Trophoblast cell (in vitro differentiated cells and primary cell): ENCODE results near the gene RFC3. TPM values are rescaled to one million over a fixed set of nuclear protein-coding genes. Genes with fewer than 3 reads are reported as not detected.

ENCODE experiments used
- DNase-seq, 2 donors: peaks; one replicate each; pipeline ENCODE4 v3.0.0-alpha.2; 2016
- H2AFZ ChIP-seq: 2 replicates; pipeline ENCODE4 v1.6.1; 2013; ENCODE audit warnings: low read length, moderate library complexity, mild to moderate bottlenecking; ENCODE audit not compliant: insufficient read depth, poor library complexity
- H2AK5ac ChIP-seq: 2 replicates; pipeline ENCODE4 v1.6.1; 2013; ENCODE audit warnings: mild to moderate bottlenecking, low read length
- H2BK120ac ChIP-seq: 2 replicates; pipeline ENCODE4 v1.6.1; 2013; ENCODE audit warnings: low read length, mild to moderate bottlenecking, moderate library complexity; ENCODE audit not compliant: insufficient read depth, poor library complexity
- H2BK12ac ChIP-seq: 2 replicates; pipeline ENCODE4 v1.6.1; 2013; ENCODE audit warnings: mild to moderate bottlenecking, low read length, moderate library complexity
- H2BK5ac ChIP-seq: 2 replicates; pipeline ENCODE4 v1.6.1; 2013; ENCODE audit warnings: low read length, low read depth, moderate library complexity, mild to moderate bottlenecking; ENCODE audit not compliant: poor library complexity
- H3K14ac ChIP-seq: 2 replicates; pipeline ENCODE4 v1.6.1; 2013; ENCODE audit warnings: mild to moderate bottlenecking, low read length
- H3K18ac ChIP-seq: 2 replicates; pipeline ENCODE4 v1.6.1; 2013; ENCODE audit warnings: mild to moderate bottlenecking, low read length
- H3K23ac ChIP-seq: 2 replicates; pipeline ENCODE4 v1.6.1; 2013; ENCODE audit warnings: low read length
- H3K27ac ChIP-seq: 2 replicates; pipeline ENCODE4 v1.5.1; 2013; ENCODE audit warnings: low read depth, mild to moderate bottlenecking, inconsistent platforms, low read length, moderate library complexity
- H3K27me3 ChIP-seq: 2 replicates; pipeline ENCODE4 v1.6.1; 2013; ENCODE audit warnings: inconsistent platforms, mild to moderate bottlenecking, low read length, moderate library complexity; ENCODE audit not compliant: insufficient read depth
- H3K36me3 ChIP-seq, 2 experiments: 1 replicate in 1 of 2; 2 replicates in 1 of 2; pipeline ENCODE4 v1.6.1; 2013; ENCODE audit warnings: low read length in 2 of 2, mild to moderate bottlenecking in 2 of 2, moderate library complexity in 1 of 2; ENCODE audit not compliant: insufficient read depth in 2 of 2, control insufficient read depth in 1 of 2
- H3K4ac ChIP-seq: 2 replicates; pipeline ENCODE4 v1.6.1; 2013; ENCODE audit warnings: low read depth, mild to moderate bottlenecking, low read length, moderate library complexity
- H3K4me1 ChIP-seq, 2 experiments: 1 replicate in 1 of 2; 2 replicates in 1 of 2; pipeline ENCODE4 v1.6.1; 2013; ENCODE audit warnings: low read length in 2 of 2, mild to moderate bottlenecking in 2 of 2, moderate library complexity in 1 of 2; ENCODE audit not compliant: insufficient read depth in 2 of 2, control insufficient read depth in 1 of 2
- H3K4me2 ChIP-seq: 2 replicates; pipeline ENCODE4 v1.6.1; 2013; ENCODE audit warnings: inconsistent platforms, mild to moderate bottlenecking, low read length, moderate library complexity
- H3K4me3 ChIP-seq: 2 replicates; pipeline ENCODE4 v1.5.1; 2013; ENCODE audit warnings: mild to moderate bottlenecking, low read depth, low read length, inconsistent platforms
- H3K79me1 ChIP-seq: one replicate; pipeline ENCODE4 v1.6.1; 2013; ENCODE audit warnings: low read length
- H3K79me2 ChIP-seq: 2 replicates; pipeline ENCODE4 v1.6.1; 2013; ENCODE audit warnings: low read length, mild to moderate bottlenecking; ENCODE audit not compliant: control insufficient read depth, insufficient read depth, poor library complexity
- H3K9ac ChIP-seq: 2 replicates; pipeline ENCODE4 v1.6.1; 2013; ENCODE audit warnings: mild to moderate bottlenecking, low read length
- H3K9me3 ChIP-seq: 2 replicates; pipeline ENCODE4 v1.6.1; 2013; ENCODE audit warnings: low read depth, mild to moderate bottlenecking, control low read depth, inconsistent platforms, low read length; ENCODE audit not compliant: insufficient read depth
- H4K12ac ChIP-seq: 2 replicates; pipeline ENCODE4 v1.6.1; 2013; ENCODE audit warnings: low read depth, mild to moderate bottlenecking, low read length, moderate library complexity
- H4K8ac ChIP-seq: 2 replicates; pipeline ENCODE4 v1.6.1; 2013; ENCODE audit warnings: low read depth, mild to moderate bottlenecking, low read length, moderate library complexity
- H4K91ac ChIP-seq: one replicate; pipeline ENCODE4 v1.6.1; 2013; ENCODE audit warnings: low read depth, mild to moderate bottlenecking, low read length, moderate library complexity
- WGBS: extraction: QIAGEN DNeasy Blood & Tissue Kit; methylation state at CpG from one replicate; pipeline ENCODE4 v1.1.7; 2013; ENCODE audit warnings: missing lambda C conversion rate; ENCODE audit not compliant: insufficient read length, insufficient coverage; ENCODE audit errors: extremely low coverage; 5-methylcytosine and 5-hydroxymethylcytosine counted together
- polyA plus RNA-seq: library from polyadenylated mRNA; stranded (reverse); fragments of 200-250 nt; gene quantifications from 2 replicates; pipeline ENCODE4 v1.2.3, GENCODE V29; 2013

RFC3 gene, protein sequence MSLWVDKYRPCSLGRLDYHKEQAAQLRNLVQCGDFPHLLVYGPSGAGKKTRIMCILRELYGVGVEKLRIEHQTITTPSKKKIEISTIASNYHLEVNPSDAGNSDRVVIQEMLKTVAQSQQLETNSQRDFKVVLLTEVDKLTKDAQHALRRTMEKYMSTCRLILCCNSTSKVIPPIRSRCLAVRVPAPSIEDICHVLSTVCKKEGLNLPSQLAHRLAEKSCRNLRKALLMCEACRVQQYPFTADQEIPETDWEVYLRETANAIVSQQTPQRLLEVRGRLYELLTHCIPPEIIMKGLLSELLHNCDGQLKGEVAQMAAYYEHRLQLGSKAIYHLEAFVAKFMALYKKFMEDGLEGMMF
- 18.5 and 18.8 TPM in 2 replicates for polyA plus RNA-seq

- H4K91ac ChIP-seq, result peak within 1 kb of the TSS; percentile 85
- peak within 1 kb of the TSS; percentile 86 for H3K4ac ChIP-seq
- H3K4me2 ChIP-seq, result peak within 1 kb of the TSS; percentile 88
- DNase-seq, result peak; percentile 94 to 99
- H3K9me3 ChIP-seq, result no peaks in the 10 kb centered on the region
- H3K79me2 ChIP-seq, result peaks cover 6% of the 10 kb centered on the region
- H3K23ac ChIP-seq, result no peak within 1 kb of the TSS
- H4K8ac ChIP-seq, result peak within 1 kb of the TSS; percentile 93
- H2BK120ac ChIP-seq, result peak within 1 kb of the TSS; percentile 79
- H3K14ac ChIP-seq, result peak within 1 kb of the TSS; percentile 92
- peaks cover 0 to 2% of the 10 kb centered on the region in 2 experiments for H3K4me1 ChIP-seq
- peak within 1 kb of the TSS; percentile 67 for H3K27ac ChIP-seq
- H3K79me1 ChIP-seq, result peaks cover 3% of the 10 kb centered on the region
- H3K27me3 ChIP-seq, result no peaks in the 10 kb centered on the region
- peak within 1 kb of the TSS; percentile 93 for H3K4me3 ChIP-seq
- H2BK12ac ChIP-seq, result no peak within 1 kb of the TSS
- no peak within 1 kb of the TSS for H2AK5ac ChIP-seq
- H3K9ac ChIP-seq, result peak within 1 kb of the TSS; percentile 93
- H2AFZ ChIP-seq, result peak within 1 kb of the TSS; percentile 94
- peak within 1 kb of the TSS; percentile 80 for H2BK5ac ChIP-seq
- peak within 1 kb of the TSS; percentile 92 for H3K18ac ChIP-seq
- H4K12ac ChIP-seq, result peak within 1 kb of the TSS; percentile 85
- H3K36me3 ChIP-seq, result peaks cover 0 to 2% of the 10 kb centered on the region in 2 experiments
- WGBS, result no CpG with 5 or more reads among the region's 50 CpGs
Measured at GRCh38 chr13:33817901-33818706, at the start of gene RFC3. RFC3 (plus strand) TSS chr13:33818149; CDS start chr13:33818179, 30 bp downstream.

DNA sequence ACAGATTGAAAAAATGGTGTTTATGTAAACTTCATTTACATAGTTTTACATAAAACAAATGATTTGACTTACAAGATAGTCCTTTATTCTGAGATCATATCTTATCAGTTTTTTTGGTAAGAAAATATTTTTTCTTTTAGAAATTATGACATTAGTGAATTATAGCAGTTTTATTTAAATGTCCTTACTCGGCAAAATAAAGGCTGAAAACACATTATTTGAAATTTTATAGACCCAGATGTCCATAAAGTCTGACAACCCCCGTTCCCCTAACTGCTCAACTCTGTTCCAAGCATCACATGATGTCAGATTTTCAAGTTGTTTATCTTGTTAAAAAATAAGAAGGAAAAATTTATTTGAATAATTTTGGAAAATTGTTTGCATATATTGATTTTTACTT lies 46.7 kb upstream of the RFC3 start:
- Histone ChIP-seq H2BK5ac (no peak overlapping the region), H3K18ac (no peak overlapping the region), H3K14ac (no peak overlapping the region), H3K4ac (no peak overlapping the region), H3K27me3 (no peaks in the 10 kb centered on the region), H3K36me3 (no peaks in the 10 kb centered on the region), H4K91ac (no peak overlapping the region), H2AK5ac (no peak overlapping the region), H3K27ac (no peak overlapping the region), H3K79me1 (no peaks in the 10 kb centered on the region), H3K4me1 (peaks cover 0 to 2% of the 10 kb centered on the region in 2 experiments), H3K23ac (no peak overlapping the region), H4K12ac (no peak overlapping the region), H2AFZ (no peak overlapping the region), H4K8ac (no peak overlapping the region), H3K79me2 (no peaks in the 10 kb centered on the region), H3K4me2 (no peak overlapping the region), H3K4me3 (no peak overlapping the region), H3K9ac (no peak overlapping the region), H2BK120ac (no peak overlapping the region), H2BK12ac (no peak overlapping the region), H3K9me3 (no peaks in the 10 kb centered on the region)
- DNase-seq, result no peak
- WGBS, result no CpG with 5 or more reads among the region's 2 CpGs

DNA sequence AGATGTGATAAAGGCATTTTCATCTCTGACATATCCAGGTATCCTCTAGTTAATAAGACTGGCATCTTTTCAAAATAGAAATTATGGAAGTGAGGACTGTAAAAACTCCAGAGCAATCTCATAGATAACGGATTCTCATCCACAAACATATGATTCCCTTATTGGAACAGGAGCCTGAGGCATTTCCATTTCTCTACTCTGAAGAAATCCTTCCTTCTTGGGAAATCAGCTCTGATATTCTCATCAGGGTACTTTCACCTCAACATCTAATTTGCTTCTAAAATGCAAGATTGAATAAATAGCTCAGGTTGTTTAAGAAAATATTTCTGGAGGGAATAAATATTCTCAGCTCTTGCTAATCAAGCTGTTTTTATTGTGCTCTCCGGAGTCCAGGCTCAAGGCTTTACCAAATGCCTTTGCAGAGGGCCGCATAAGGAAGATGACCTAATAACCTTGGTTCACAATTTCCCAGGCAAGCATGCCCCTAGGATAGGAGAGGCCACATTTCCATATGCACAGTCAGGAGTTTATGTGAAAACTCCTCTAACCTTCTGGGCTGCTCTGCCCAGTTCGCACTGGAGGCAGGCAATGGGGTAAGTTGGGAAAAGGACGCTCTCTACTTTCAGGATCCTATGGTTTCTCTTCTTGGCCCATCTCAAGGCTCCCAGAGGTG lies 44.0 kb upstream of the RFC3 start:
- Histone ChIP-seq H2AFZ (no peak overlapping the region), H4K8ac (no peak overlapping the region), H3K36me3 (no peaks in the 10 kb centered on the region), H3K79me2 (no peaks in the 10 kb centered on the region), H2BK12ac (no peak overlapping the region), H3K4me3 (no peak overlapping the region), H3K9ac (no peak overlapping the region), H3K27ac (no peak overlapping the region), H3K27me3 (no peaks in the 10 kb centered on the region), H3K4me2 (no peak overlapping the region), H2AK5ac (no peak overlapping the region), H2BK5ac (no peak overlapping the region), H3K23ac (no peak overlapping the region), H4K12ac (no peak overlapping the region), H3K14ac (no peak overlapping the region), H3K4ac (no peak overlapping the region), H3K4me1 (peaks cover 0 to 2% of the 10 kb centered on the region in 2 experiments), H3K9me3 (no peaks in the 10 kb centered on the region), H2BK120ac (no peak overlapping the region), H3K18ac (no peak overlapping the region), H4K91ac (no peak overlapping the region), H3K79me1 (no peaks in the 10 kb centered on the region)
- DNase-seq, result no peak
- no CpG with 5 or more reads among the region's 5 CpGs for WGBS

- Histone ChIP-seq H3K27me3 (no peaks in the 10 kb centered on the region), H3K79me1 (no peaks in the 10 kb centered on the region), H3K79me2 (no peaks in the 10 kb centered on the region), H4K12ac (no peak overlapping the region), H3K14ac (no peak overlapping the region), H3K9me3 (no peaks in the 10 kb centered on the region), H3K23ac (no peak overlapping the region), H2AK5ac (no peak overlapping the region), H3K9ac (no peak overlapping the region), H2BK12ac (no peak overlapping the region), H3K36me3 (no peaks in the 10 kb centered on the region), H3K4me1 (peaks cover 0 to 2% of the 10 kb centered on the region in 2 experiments), H2AFZ (no peak overlapping the region), H3K4me2 (no peak overlapping the region), H3K4me3 (no peak overlapping the region), H3K4ac (no peak overlapping the region), H3K18ac (no peak overlapping the region), H3K27ac (no peak overlapping the region), H2BK120ac (no peak overlapping the region), H4K8ac (no peak overlapping the region), H4K91ac (no peak overlapping the region), H2BK5ac (no peak overlapping the region)
- peak; percentile 17 to 53 for DNase-seq
- WGBS, result no CpG with 5 or more reads among the region's 2 CpGs
Measured at GRCh38 chr13:33775339-33776108, 42.4 kb upstream of the RFC3 start.
